ENCODE results near the gene TMEM223.

Gene TMEM223

GRCh38 chr11:62777389-62777788, 14.4 kb downstream of the TMEM223 start:
- TF ChIP-seq CTCF (IDR thresholded peaks at IDR 0.05; ENCODE audit: low read depth, low read length), result no peak
- no peak for TF ChIP-seq EZH2phosphoT487 (IDR thresholded peaks at IDR 0.05; ENCODE audit: low read depth)

GRCh38 chr11:62775646-62776045, 16.2 kb downstream of the TMEM223 start:
- peaks cover 12% of the 10 kb centered on the region for H3K36me3 ChIP-seq (replicated peaks; ENCODE audit: low read depth, low read length)
- no peak overlapping the region for H3K4me3 ChIP-seq (ENCODE audit: low read length)
- H3K4me2 ChIP-seq (ENCODE audit: low read length), result no peak overlapping the region
- H4K20me1 ChIP-seq (ENCODE audit: insufficient read depth, low read length), result no peaks in the 10 kb centered on the region
- H2AFZ ChIP-seq (ENCODE audit: low read depth, low read length), result no peak overlapping the region
- no peak overlapping the region for H3K27ac ChIP-seq (ENCODE audit: low read length)
- H3K27me3 ChIP-seq (ENCODE audit: low read depth, low read length), result no peaks in the 10 kb centered on the region
- H3K79me2 ChIP-seq (ENCODE audit: low read length), result peaks cover 19% of the 10 kb centered on the region
- no peaks in the 10 kb centered on the region for H3K9me3 ChIP-seq (ENCODE audit: insufficient read depth, low read length)
- H3K4me1 ChIP-seq (ENCODE audit: low read length), result peaks cover 6% of the 10 kb centered on the region
- TF ChIP-seq EZH2phosphoT487 (IDR thresholded peaks at IDR 0.05; ENCODE audit: low read depth) (no peak), CTCF (IDR thresholded peaks at IDR 0.05; ENCODE audit: low read depth, low read length) (no peak)
- H3K9ac ChIP-seq (ENCODE audit: low read length), result no peak overlapping the region

More at GRCh38 chr11:62777389-62777788, 14.4 kb downstream of the TMEM223 start:
- H4K20me1 ChIP-seq (ENCODE audit: insufficient read depth, low read length), result no peaks in the 10 kb centered on the region
- H2AFZ ChIP-seq (ENCODE audit: low read depth, low read length), result no peak overlapping the region
- H3K4me2 ChIP-seq (ENCODE audit: low read length), result no peak overlapping the region
- peaks cover 9% of the 10 kb centered on the region for H3K79me2 ChIP-seq (ENCODE audit: low read length)
- H3K4me3 ChIP-seq (ENCODE audit: low read length), result no peak overlapping the region
- H3K9ac ChIP-seq (ENCODE audit: low read length), result no peak overlapping the region
- 0 out of 2 replicates have a peak, but pooled peaks cover 1% of the 10 kb centered on the region for H3K4me1 ChIP-seq (ENCODE audit: low read length)
- no peaks in the 10 kb centered on the region for H3K9me3 ChIP-seq (ENCODE audit: insufficient read depth, low read length)
- no peak overlapping the region for H3K27ac ChIP-seq (ENCODE audit: low read length)
- H3K36me3 ChIP-seq (replicated peaks; ENCODE audit: low read depth, low read length), result peaks cover 16% of the 10 kb centered on the region
- H3K27me3 ChIP-seq (ENCODE audit: low read depth, low read length), result no peaks in the 10 kb centered on the region

GRCh38 chr11:62774407-62774806, 17.4 kb downstream of the TMEM223 start:
- H3K4me2 ChIP-seq (ENCODE audit: low read length), result no peak overlapping the region
- H3K9me3 ChIP-seq (ENCODE audit: insufficient read depth, low read length), result no peaks in the 10 kb centered on the region
- H3K27ac ChIP-seq (ENCODE audit: low read length), result no peak overlapping the region
- no peak overlapping the region for H3K9ac ChIP-seq (ENCODE audit: low read length)
- H3K27me3 ChIP-seq (ENCODE audit: low read depth, low read length), result no peaks in the 10 kb centered on the region
- H2AFZ ChIP-seq (ENCODE audit: low read depth, low read length), result no peak overlapping the region
- H3K36me3 ChIP-seq (replicated peaks; ENCODE audit: low read depth, low read length), result peaks cover 12% of the 10 kb centered on the region
- H3K79me2 ChIP-seq (ENCODE audit: low read length), result peaks cover 19% of the 10 kb centered on the region
- TF ChIP-seq CTCF (IDR thresholded peaks at IDR 0.05; ENCODE audit: low read depth, low read length), result no peak
- no peak for TF ChIP-seq EZH2phosphoT487 (IDR thresholded peaks at IDR 0.05; ENCODE audit: low read depth)
- peaks cover 15% of the 10 kb centered on the region for H3K4me1 ChIP-seq (ENCODE audit: low read length)
- H4K20me1 ChIP-seq (ENCODE audit: insufficient read depth, low read length), result no peaks in the 10 kb centered on the region
- H3K4me3 ChIP-seq (ENCODE audit: low read length), result no peak overlapping the region

- Histone ChIP-seq H3K9me3 (ENCODE audit: insufficient read depth, low read length) (no peaks in the 10 kb centered on the region), H4K20me1 (ENCODE audit: insufficient read depth, low read length) (no peaks in the 10 kb centered on the region), H3K9ac (ENCODE audit: low read length) (peak within 1 kb of the TSS; percentile 85), H3K27ac (ENCODE audit: low read length) (peak within 1 kb of the TSS; percentile 71), H3K79me2 (ENCODE audit: low read length) (peaks cover 19% of the 10 kb centered on the region), H3K36me3 (replicated peaks; ENCODE audit: low read depth, low read length) (peaks cover 13% of the 10 kb centered on the region), H3K4me2 (ENCODE audit: low read length) (peak within 1 kb of the TSS; percentile 99), H3K4me1 (ENCODE audit: low read length) (peaks cover 15% of the 10 kb centered on the region), H3K4me3 (ENCODE audit: low read length) (peak within 1 kb of the TSS; percentile 91), H3K27me3 (ENCODE audit: low read depth, low read length) (no peaks in the 10 kb centered on the region), H2AFZ (ENCODE audit: low read depth, low read length) (peak within 1 kb of the TSS; percentile 56)
- TF ChIP-seq EZH2phosphoT487 (IDR thresholded peaks at IDR 0.05; ENCODE audit: low read depth), result no peak
- no peak for TF ChIP-seq CTCF (IDR thresholded peaks at IDR 0.05; ENCODE audit: low read depth, low read length)
Measured at GRCh38 chr11:62771144-62772021, 20.4 kb downstream of the TMEM223 start, which contains the start of gene TAF6L. Gene TAF6L, plus strand, starts transcription at chr11:62771396. Its CDS starts 4,388 bp downstream, at chr11:62775784.
